Liver (tissue), 9 donors: ENCODE results near the gene OR4C6. TPM values are rescaled to one million over a fixed set of nuclear protein-coding genes. Genes with fewer than 3 reads are reported as not detected.

Experiments
- DNase-seq: peaks from one replicate; pipeline ENCODE4 v3.0.0-alpha.2; 2017; ENCODE audit warnings: low spot score
- H3K27ac ChIP-seq, 2 donors: one replicate each; pipeline ENCODE4 v1.7.0; 2013; ENCODE audit warnings: inconsistent platforms in 2 of 2, low read length in 2 of 2, control low read depth in 1 of 2, low read depth in 1 of 2, mild to moderate bottlenecking in 1 of 2
- H3K27me3 ChIP-seq, 4 donors: one replicate each; pipeline versions ENCODE4 v1.6.1 to v1.7.0; 2013; ENCODE audit warnings: low read length in 3 of 4, inconsistent platforms in 1 of 4, mild to moderate bottlenecking in 1 of 4, moderate library complexity in 1 of 4; ENCODE audit not compliant: control insufficient read depth in 4 of 4, insufficient read depth in 4 of 4
- H3K36me3 ChIP-seq, 4 donors: one replicate each; pipeline versions ENCODE4 v1.6.1 to v1.7.0; 2013; ENCODE audit warnings: low read length in 3 of 4, mild to moderate bottlenecking in 3 of 4, low read depth in 1 of 4, moderate library complexity in 1 of 4; ENCODE audit not compliant: control insufficient read depth in 4 of 4, insufficient read depth in 3 of 4
- H3K4me1 ChIP-seq, 4 donors: one replicate each; pipeline versions ENCODE4 v1.6.1 to v1.7.0; 2013; ENCODE audit warnings: low read length in 3 of 4, mild to moderate bottlenecking in 3 of 4, moderate library complexity in 1 of 4; ENCODE audit not compliant: control insufficient read depth in 4 of 4, insufficient read depth in 4 of 4
- H3K4me3 ChIP-seq, 3 donors: one replicate each; pipeline versions ENCODE4 v1.6.1 to v1.7.0; 2013; ENCODE audit warnings: low read length in 3 of 3, control low read depth in 1 of 3, low read depth in 1 of 3, mild to moderate bottlenecking in 1 of 3
- H3K9ac ChIP-seq, 2 donors: one replicate each; pipeline ENCODE4 v1.7.0; 2013; ENCODE audit warnings: low read length in 2 of 2, mild to moderate bottlenecking in 2 of 2, moderate library complexity in 2 of 2, control low read depth in 1 of 2, low read depth in 1 of 2
- H3K9me3 ChIP-seq, 4 donors: one replicate each; pipeline versions ENCODE4 v1.6.1 to v1.7.0; 2013; ENCODE audit warnings: low read length in 3 of 4; ENCODE audit not compliant: control insufficient read depth in 4 of 4
- EGR1 ChIP-seq, 2 donors: IDR thresholded peaks; 2 replicates each; pipeline ENCODE4 v1.6.1; 2016 to 2018; ENCODE audit warnings: antibody characterized with exemption in 2 of 2, low read depth in 2 of 2
- FOXA1 ChIP-seq: IDR thresholded peaks from 2 replicates; pipeline ENCODE4 v1.6.1; 2016; ENCODE audit warnings: antibody characterized with exemption
- FOXA2 ChIP-seq: IDR thresholded peaks from 2 replicates; pipeline ENCODE4 v1.6.1; 2016; ENCODE audit warnings: antibody characterized with exemption
- GABPA ChIP-seq, 2 donors: IDR thresholded peaks in 1 of 2; conservative IDR thresholded peaks in 1 of 2; 2 replicates each; pipeline ENCODE4 v1.6.1; 2016; ENCODE audit warnings: antibody characterized with exemption in 2 of 2, mild to moderate bottlenecking in 1 of 2, moderate library complexity in 1 of 2
- HNF4A ChIP-seq, 2 donors: conservative IDR thresholded peaks; 2 replicates each; pipeline ENCODE4 v1.6.1; 2016; ENCODE audit warnings: antibody characterized with exemption in 2 of 2, mild to moderate bottlenecking in 2 of 2
- HNF4G ChIP-seq: IDR thresholded peaks from 2 replicates; pipeline ENCODE4 v1.6.1; 2016; ENCODE audit warnings: antibody characterized with exemption
- JUND ChIP-seq, 2 donors: IDR thresholded peaks; 2 replicates each; pipeline ENCODE4 v1.6.1; 2016; ENCODE audit warnings: antibody characterized with exemption in 2 of 2
- NR2F2 ChIP-seq: IDR thresholded peaks from 2 replicates; pipeline ENCODE4 v1.6.1; 2016; ENCODE audit warnings: antibody characterized with exemption
- RAD21 ChIP-seq, 2 donors: IDR thresholded peaks; 2 replicates each; pipeline ENCODE4 v1.6.1; 2016; ENCODE audit warnings: antibody characterized with exemption in 2 of 2, mild to moderate bottlenecking in 2 of 2
- RXRA ChIP-seq, 2 donors: IDR thresholded peaks; 2 replicates each; pipeline ENCODE4 v1.6.1; 2017 to 2018; ENCODE audit warnings: antibody characterized with exemption in 2 of 2, mild to moderate bottlenecking in 1 of 2
- SP1 ChIP-seq: IDR thresholded peaks from 2 replicates; pipeline ENCODE4 v1.6.1; 2018; ENCODE audit warnings: antibody characterized with exemption, mild to moderate bottlenecking
- TAF1 ChIP-seq: conservative IDR thresholded peaks from 2 replicates; pipeline ENCODE4 v1.6.1; 2016; ENCODE audit warnings: antibody characterized with exemption, mild to moderate bottlenecking
- YY1 ChIP-seq: IDR thresholded peaks from 2 replicates; pipeline ENCODE4 v1.6.1; 2016; ENCODE audit warnings: antibody characterized with exemption, mild to moderate bottlenecking
- WGBS: extraction: QIAGEN DNeasy Blood & Tissue Kit; methylation state at CpG from one replicate; pipeline ENCODE4 v1.1.7; 2013; 5-methylcytosine and 5-hydroxymethylcytosine counted together
- polyA plus RNA-seq, 2 donors: library from polyadenylated mRNA; stranded (reverse) in 1 of 2; unstranded in 1 of 2; fragments of 200-250 nt in 1 of 2; fragments of >200 nt in 1 of 2; fragmentation: Nextera tagmentation in 1 of 2; extraction: Ambion mirVana in 1 of 2; gene quantifications; one replicate each; pipeline versions ENCODE4 v1.2.1 to v1.2.3, GENCODE V29; 2013 to 2015
- total RNA-seq, 2 donors: library from RNA; depleted of rRNA; stranded (reverse); fragments of >200 nt; gene quantifications; one replicate each; pipeline ENCODE4 v1.2.3, GENCODE V29; 2014
- TF ChIP-seq, protein P1 (sequence below): fragments of 150-350 bp; IDR thresholded peaks from 2 replicates; pipeline ENCODE4 v1.5.1; 2017; ENCODE audit warnings: improper control_type of control experiment, low read depth, low read length; ENCODE audit not compliant: missing input control
- TF ChIP-seq, protein P2 (sequence below): IDR thresholded peaks from 2 replicates; pipeline ENCODE4 v1.6.1; 2016; ENCODE audit warnings: antibody characterized with exemption
- TF ChIP-seq, protein P3 (sequence below): IDR thresholded peaks from 2 replicates; pipeline ENCODE4 v1.6.1; 2016; ENCODE audit warnings: antibody characterized with exemption
- TF ChIP-seq, protein P4 (sequence below): IDR thresholded peaks from 2 replicates; pipeline ENCODE4 v1.6.1; 2016; ENCODE audit warnings: antibody characterized with exemption, mild to moderate bottlenecking
- TF ChIP-seq, protein P5 (sequence below): IDR thresholded peaks from 2 replicates; pipeline ENCODE4 v1.6.1; 2016; ENCODE audit warnings: antibody characterized with exemption
- donor health status: healthy.
- donor health status: healthy.
- donor health status: healthy.
- donor health status: healthy.
- donor health status: healthy.

OR4C6 gene
- total and polyA plus RNA-seq, 4 donors = not detected

DNA sequence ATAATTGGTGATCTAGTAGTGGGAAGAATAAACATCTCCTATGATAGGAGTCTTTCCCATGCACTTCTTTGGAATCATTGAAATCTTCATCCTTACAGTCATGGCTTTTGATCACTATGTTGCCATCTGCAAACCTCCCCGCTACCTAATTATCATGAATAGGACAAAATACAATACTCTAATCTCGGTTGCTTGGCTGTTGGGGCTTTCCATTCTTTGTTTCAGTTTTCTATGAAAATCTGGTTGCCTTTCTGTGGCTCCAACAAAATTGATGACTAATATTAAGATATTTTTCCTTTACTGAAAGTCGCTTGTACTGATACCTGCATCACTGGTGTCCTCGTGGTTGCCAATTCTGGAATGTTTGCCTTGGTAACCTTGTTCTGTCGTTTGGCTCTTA is 11.9 kb downstream of the OR4C6 start:
- Histone ChIP-seq H3K27ac (no peak overlapping the region), H3K9me3 (no peaks in the 10 kb centered on the region), H3K9ac (no peak overlapping the region), H3K36me3 (no peaks in the 10 kb centered on the region), H3K4me3 (no peak overlapping the region), H3K4me1 (no peaks in the 10 kb centered on the region), H3K27me3 (no peaks in the 10 kb centered on the region)
- TF ChIP-seq, protein P1, sequence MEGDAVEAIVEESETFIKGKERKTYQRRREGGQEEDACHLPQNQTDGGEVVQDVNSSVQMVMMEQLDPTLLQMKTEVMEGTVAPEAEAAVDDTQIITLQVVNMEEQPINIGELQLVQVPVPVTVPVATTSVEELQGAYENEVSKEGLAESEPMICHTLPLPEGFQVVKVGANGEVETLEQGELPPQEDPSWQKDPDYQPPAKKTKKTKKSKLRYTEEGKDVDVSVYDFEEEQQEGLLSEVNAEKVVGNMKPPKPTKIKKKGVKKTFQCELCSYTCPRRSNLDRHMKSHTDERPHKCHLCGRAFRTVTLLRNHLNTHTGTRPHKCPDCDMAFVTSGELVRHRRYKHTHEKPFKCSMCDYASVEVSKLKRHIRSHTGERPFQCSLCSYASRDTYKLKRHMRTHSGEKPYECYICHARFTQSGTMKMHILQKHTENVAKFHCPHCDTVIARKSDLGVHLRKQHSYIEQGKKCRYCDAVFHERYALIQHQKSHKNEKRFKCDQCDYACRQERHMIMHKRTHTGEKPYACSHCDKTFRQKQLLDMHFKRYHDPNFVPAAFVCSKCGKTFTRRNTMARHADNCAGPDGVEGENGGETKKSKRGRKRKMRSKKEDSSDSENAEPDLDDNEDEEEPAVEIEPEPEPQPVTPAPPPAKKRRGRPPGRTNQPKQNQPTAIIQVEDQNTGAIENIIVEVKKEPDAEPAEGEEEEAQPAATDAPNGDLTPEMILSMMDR = no peak
- TF ChIP-seq, protein P2, sequence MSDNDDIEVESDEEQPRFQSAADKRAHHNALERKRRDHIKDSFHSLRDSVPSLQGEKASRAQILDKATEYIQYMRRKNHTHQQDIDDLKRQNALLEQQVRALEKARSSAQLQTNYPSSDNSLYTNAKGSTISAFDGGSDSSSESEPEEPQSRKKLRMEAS = no peak
- TF ChIP-seq, protein P3, sequence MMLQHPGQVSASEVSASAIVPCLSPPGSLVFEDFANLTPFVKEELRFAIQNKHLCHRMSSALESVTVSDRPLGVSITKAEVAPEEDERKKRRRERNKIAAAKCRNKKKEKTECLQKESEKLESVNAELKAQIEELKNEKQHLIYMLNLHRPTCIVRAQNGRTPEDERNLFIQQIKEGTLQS = no peak
- TF ChIP-seq FOXA2 (no peak), JUND (IDR thresholded peaks at IDR 0.05) (no peak), NR2F2 (no peak), YY1 (no peak), RAD21 (IDR thresholded peaks at IDR 0.05) (no peak), TAF1 (no peak), SP1 (no peak), HNF4G (no peak), GABPA (IDR thresholded peaks at IDR 0.05 in 1 of 2, conservative IDR thresholded peaks at IDR 0.05 in 1 of 2) (no peak), EGR1 (IDR thresholded peaks at IDR 0.05; ENCODE audit: low read depth in 2 of 2) (no peak), FOXA1 (no peak), RXRA (IDR thresholded peaks at IDR 0.05) (no peak), HNF4A (conservative IDR thresholded peaks at IDR 0.05) (no peak)
- TF ChIP-seq, protein P4, sequence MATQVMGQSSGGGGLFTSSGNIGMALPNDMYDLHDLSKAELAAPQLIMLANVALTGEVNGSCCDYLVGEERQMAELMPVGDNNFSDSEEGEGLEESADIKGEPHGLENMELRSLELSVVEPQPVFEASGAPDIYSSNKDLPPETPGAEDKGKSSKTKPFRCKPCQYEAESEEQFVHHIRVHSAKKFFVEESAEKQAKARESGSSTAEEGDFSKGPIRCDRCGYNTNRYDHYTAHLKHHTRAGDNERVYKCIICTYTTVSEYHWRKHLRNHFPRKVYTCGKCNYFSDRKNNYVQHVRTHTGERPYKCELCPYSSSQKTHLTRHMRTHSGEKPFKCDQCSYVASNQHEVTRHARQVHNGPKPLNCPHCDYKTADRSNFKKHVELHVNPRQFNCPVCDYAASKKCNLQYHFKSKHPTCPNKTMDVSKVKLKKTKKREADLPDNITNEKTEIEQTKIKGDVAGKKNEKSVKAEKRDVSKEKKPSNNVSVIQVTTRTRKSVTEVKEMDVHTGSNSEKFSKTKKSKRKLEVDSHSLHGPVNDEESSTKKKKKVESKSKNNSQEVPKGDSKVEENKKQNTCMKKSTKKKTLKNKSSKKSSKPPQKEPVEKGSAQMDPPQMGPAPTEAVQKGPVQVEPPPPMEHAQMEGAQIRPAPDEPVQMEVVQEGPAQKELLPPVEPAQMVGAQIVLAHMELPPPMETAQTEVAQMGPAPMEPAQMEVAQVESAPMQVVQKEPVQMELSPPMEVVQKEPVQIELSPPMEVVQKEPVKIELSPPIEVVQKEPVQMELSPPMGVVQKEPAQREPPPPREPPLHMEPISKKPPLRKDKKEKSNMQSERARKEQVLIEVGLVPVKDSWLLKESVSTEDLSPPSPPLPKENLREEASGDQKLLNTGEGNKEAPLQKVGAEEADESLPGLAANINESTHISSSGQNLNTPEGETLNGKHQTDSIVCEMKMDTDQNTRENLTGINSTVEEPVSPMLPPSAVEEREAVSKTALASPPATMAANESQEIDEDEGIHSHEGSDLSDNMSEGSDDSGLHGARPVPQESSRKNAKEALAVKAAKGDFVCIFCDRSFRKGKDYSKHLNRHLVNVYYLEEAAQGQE = no peak
- TF ChIP-seq, protein P5, sequence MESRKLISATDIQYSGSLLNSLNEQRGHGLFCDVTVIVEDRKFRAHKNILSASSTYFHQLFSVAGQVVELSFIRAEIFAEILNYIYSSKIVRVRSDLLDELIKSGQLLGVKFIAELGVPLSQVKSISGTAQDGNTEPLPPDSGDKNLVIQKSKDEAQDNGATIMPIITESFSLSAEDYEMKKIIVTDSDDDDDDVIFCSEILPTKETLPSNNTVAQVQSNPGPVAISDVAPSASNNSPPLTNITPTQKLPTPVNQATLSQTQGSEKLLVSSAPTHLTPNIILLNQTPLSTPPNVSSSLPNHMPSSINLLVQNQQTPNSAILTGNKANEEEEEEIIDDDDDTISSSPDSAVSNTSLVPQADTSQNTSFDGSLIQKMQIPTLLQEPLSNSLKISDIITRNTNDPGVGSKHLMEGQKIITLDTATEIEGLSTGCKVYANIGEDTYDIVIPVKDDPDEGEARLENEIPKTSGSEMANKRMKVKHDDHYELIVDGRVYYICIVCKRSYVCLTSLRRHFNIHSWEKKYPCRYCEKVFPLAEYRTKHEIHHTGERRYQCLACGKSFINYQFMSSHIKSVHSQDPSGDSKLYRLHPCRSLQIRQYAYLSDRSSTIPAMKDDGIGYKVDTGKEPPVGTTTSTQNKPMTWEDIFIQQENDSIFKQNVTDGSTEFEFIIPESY = no peak
- DNase-seq = no peak
- WGBS = 52% methylated on average over 5 of the region's 5 CpGs
